ENCODE results near the gene TOMM34. TPM values are rescaled to one million over a fixed set of nuclear protein-coding genes. Genes with fewer than 3 reads are reported as not detected.

The TOMM34 gene
- total RNA-seq, 4 donors from 2014 or later = 14.4 to 17.3 (median 15.6) TPM

DNA sequence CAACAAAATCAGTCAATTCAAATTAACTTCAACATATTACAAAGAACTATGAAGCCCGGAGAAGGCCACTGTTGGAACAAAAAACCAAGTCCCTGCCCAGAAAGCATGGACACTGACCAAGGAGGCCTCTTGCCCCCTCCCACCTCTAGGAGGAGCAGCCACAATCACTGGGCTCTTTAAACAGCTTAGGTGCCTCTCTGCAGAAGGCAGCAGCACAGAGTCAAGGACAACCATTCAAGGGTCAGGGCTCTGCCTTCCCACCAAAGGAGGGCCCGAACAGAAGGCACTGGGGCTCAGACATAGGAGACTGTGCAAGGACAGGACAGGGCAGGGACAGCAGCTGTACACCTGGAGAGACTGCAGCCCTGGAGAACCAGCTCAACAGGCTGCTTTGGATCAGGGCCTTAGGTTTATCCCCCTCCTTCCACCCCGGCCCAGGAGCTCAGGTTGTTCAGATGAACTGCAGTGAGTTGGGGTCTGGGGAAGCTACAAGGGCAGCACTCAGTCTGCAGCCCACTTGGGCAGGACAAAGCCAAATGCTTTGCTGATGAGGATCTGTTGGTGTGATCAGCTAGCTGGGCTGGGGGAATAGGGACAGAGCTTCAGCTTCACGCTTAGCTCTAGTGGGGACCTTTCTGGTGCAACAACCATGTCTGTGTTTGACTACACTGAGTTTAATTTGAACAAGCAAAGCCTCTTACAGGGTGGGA is 17.8 kb downstream of the TOMM34 start:
- 84% methylated on average over 4 of the region's 4 CpGs for WGBS
- no peaks in the 10 kb centered on the region for H3K27me3 ChIP-seq
- H3K4me1 ChIP-seq = no peaks in the 10 kb centered on the region
- TF ChIP-seq POLR2A (IDR thresholded peaks at IDR 0.05) (no peak), POLR2AphosphoS5 (IDR thresholded peaks at IDR 0.05) (no peak)
- H3K27ac ChIP-seq = no peak overlapping the region
- DNase-seq (ENCODE audit: low spot score in 2 of 2) = no peak
- no peak overlapping the region for H3K4me3 ChIP-seq
- H3K36me3 ChIP-seq = peaks cover 67% of the 10 kb centered on the region
- H3K9me3 ChIP-seq = no peaks in the 10 kb centered on the region

DNA sequence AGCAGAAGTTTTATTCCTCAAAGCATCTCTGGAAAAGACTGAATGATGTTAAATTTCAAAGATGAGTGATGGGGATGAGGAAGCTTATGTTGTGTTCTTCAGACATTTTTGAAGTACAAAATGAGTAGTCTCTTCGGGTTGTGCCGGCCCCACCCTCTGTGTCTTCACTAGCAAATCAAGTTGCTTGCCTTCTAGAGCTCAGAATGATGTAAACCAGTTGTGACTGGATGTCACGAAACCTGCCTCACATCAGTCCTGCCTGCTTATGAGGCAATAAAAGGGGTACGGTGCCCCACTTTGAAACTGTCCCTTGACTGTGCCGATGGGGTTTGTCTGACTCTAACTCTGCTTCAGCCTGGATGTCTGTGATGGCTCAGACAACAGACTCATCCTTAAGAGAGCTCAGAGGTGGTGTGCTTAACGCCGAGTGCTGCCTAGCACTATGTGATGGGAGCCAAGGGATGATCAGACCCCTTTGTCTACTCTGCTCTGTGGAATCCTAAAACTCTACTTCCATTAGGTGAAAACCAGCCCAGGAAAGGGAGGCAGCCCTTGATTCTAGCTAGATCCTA is 19.0 kb downstream of the TOMM34 start:
- Histone ChIP-seq H3K36me3 (peaks cover 75% of the 10 kb centered on the region), H3K27ac (no peak overlapping the region), H3K27me3 (no peaks in the 10 kb centered on the region), H3K4me1 (no peaks in the 10 kb centered on the region), H3K9me3 (no peaks in the 10 kb centered on the region), H3K4me3 (no peak overlapping the region)
- TF ChIP-seq POLR2AphosphoS5 (IDR thresholded peaks at IDR 0.05) (no peak), EP300 (IDR thresholded peaks at IDR 0.05) (no peak), POLR2A (IDR thresholded peaks at IDR 0.05) (no peak)
- TF ChIP-seq, protein P1, sequence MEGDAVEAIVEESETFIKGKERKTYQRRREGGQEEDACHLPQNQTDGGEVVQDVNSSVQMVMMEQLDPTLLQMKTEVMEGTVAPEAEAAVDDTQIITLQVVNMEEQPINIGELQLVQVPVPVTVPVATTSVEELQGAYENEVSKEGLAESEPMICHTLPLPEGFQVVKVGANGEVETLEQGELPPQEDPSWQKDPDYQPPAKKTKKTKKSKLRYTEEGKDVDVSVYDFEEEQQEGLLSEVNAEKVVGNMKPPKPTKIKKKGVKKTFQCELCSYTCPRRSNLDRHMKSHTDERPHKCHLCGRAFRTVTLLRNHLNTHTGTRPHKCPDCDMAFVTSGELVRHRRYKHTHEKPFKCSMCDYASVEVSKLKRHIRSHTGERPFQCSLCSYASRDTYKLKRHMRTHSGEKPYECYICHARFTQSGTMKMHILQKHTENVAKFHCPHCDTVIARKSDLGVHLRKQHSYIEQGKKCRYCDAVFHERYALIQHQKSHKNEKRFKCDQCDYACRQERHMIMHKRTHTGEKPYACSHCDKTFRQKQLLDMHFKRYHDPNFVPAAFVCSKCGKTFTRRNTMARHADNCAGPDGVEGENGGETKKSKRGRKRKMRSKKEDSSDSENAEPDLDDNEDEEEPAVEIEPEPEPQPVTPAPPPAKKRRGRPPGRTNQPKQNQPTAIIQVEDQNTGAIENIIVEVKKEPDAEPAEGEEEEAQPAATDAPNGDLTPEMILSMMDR (IDR thresholded peaks at IDR 0.05) = no peak
- DNase-seq (ENCODE audit: low spot score in 2 of 2) = no peak
- 90% methylated on average over 7 of the region's 7 CpGs for WGBS

DNA sequence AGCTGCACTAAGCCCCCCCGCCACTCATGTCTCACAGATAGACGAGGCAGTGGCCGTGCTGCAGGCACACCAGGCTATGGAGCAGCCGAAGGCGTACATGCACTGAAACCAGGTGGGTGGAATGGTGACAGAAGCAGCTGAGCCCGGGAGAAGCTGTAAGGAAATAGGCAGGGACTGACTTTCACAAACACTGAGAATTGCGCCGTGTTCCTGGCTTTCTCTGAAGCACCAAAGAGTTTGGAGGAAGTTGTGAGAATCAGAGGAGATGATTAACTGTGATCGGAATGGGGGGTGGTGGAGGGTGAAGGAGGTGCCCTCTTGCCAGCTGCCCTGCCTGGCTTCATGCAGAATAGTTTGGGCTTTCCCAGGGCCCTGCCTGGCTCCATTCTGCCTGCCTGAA is 21.6 kb downstream of the TOMM34 start:
- Histone ChIP-seq H3K36me3 (peaks cover 56% of the 10 kb centered on the region), H3K4me1 (no peaks in the 10 kb centered on the region)
- 87% methylated on average over 9 of the region's 9 CpGs for WGBS

DNA sequence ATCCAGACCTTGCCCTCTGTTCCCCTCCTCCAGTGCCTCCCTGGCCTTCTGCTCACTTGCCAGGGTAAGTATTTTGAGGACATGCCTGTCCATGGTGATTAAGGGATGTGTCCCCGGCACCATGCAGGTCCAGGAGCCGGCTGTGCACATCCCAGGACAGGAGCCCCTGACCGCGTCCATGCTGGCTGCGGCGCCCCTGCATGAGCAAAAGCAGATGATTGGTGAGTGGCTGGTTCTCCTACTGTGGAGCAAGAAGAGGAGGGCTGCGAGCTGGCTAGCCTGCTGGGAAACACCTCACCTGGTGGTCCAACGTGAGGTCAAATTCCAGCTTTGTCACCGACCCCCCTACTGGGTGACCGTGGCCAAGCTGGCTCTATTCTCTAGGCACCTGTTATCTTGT is 23.7 kb downstream of the TOMM34 start:
- Histone ChIP-seq H3K27me3 (no peaks in the 10 kb centered on the region), H3K36me3 (peaks cover 40% of the 10 kb centered on the region), H3K4me1 (no peaks in the 10 kb centered on the region), H3K4me3 (no peak overlapping the region), H3K9me3 (no peaks in the 10 kb centered on the region), H3K27ac (no peak overlapping the region)
- 98% methylated on average over 10 of the region's 10 CpGs for WGBS
- no peak for DNase-seq (ENCODE audit: low spot score in 2 of 2)
- TF ChIP-seq POLR2A (IDR thresholded peaks at IDR 0.05) (no peak), EP300 (IDR thresholded peaks at IDR 0.05) (no peak), POLR2AphosphoS5 (IDR thresholded peaks at IDR 0.05) (no peak)
- TF ChIP-seq, protein P1 (IDR thresholded peaks at IDR 0.05) = no peak

More for the DNA sequence above, 21.6 kb downstream of the TOMM34 start:
- H3K4me3 ChIP-seq = no peak overlapping the region
- no peaks in the 10 kb centered on the region for H3K27me3 ChIP-seq
- H3K27ac ChIP-seq = no peak overlapping the region
- no peak for DNase-seq (ENCODE audit: low spot score in 2 of 2)
- no peak for TF ChIP-seq EP300 (IDR thresholded peaks at IDR 0.05)
- no peak for TF ChIP-seq POLR2A (IDR thresholded peaks at IDR 0.05)
- TF ChIP-seq, protein P1 (IDR thresholded peaks at IDR 0.05) = no peak
- no peak for TF ChIP-seq POLR2AphosphoS5 (IDR thresholded peaks at IDR 0.05)
- no peaks in the 10 kb centered on the region for H3K9me3 ChIP-seq

DNA sequence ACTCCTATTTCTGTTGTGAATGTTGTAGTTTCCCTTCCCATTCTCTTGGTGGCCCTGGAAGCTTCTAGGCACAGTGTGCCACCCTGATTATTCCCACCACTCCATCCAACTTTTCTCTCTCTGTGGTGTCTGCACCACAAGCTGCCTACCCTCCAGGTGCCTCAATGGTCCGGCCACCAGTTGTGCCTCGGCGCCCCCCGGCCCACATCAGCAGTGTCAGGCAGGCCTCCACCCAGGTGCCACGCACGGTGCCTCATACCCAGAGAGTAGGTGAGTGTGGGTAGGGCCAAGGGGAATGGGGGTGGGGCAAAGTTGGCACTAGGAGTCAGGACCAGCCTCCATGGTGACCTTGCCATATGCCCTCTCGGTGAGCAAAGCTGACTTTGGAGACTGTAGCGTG is 27.3 kb downstream of the TOMM34 start:
- no peak for DNase-seq (ENCODE audit: low spot score in 2 of 2)
- 97% methylated on average over 6 of the region's 8 CpGs for WGBS
- Histone ChIP-seq H3K4me1 (no peaks in the 10 kb centered on the region), H3K27me3 (no peaks in the 10 kb centered on the region), H3K27ac (no peak overlapping the region), H3K9me3 (no peaks in the 10 kb centered on the region), H3K4me3 (no peak overlapping the region), H3K36me3 (peaks cover 20% of the 10 kb centered on the region)
- TF ChIP-seq, protein P1 (IDR thresholded peaks at IDR 0.05) = no peak
- TF ChIP-seq POLR2A (IDR thresholded peaks at IDR 0.05) = no peak
- no peak for TF ChIP-seq POLR2AphosphoS5 (IDR thresholded peaks at IDR 0.05)

All from suprapubic skin (tissue), 4 donors.